Hepatocyte (in vitro differentiated cells): Measurements from ENCODE around the gene C1orf87. TPM values are rescaled to one million over a fixed set of nuclear protein-coding genes. Genes with fewer than 3 reads are reported as not detected.

Experiments used
- DNase-seq: peaks from one replicate; pipeline ENCODE4 v3.0.0-alpha.2; 2016; ENCODE audit warnings: low spot score
- H2AFZ ChIP-seq: fragments of 200-600 bp; sonication (generic); 2 replicates; pipeline ENCODE4 v1.6.0; 2016; ENCODE audit warnings: antibody characterized with exemption, mild to moderate bottlenecking
- H3K27ac ChIP-seq: fragments of 200-600 bp; sonication (generic); 2 replicates; pipeline ENCODE4 v1.5.1; 2016; ENCODE audit warnings: mild to moderate bottlenecking
- H3K27me3 ChIP-seq: fragments of 200-600 bp; sonication (generic); 2 replicates; pipeline ENCODE4 v1.6.1; 2016
- H3K36me3 ChIP-seq: fragments of 200-600 bp; sonication (generic); replicated peaks from 2 replicates; pipeline ENCODE4 v1.5.1; 2016; ENCODE audit warnings: low read depth; ENCODE audit not compliant: insufficient read depth
- H3K4me1 ChIP-seq: fragments of 200-600 bp; sonication (generic); 2 replicates; pipeline ENCODE4 v1.5.1; 2016; ENCODE audit warnings: mild to moderate bottlenecking, moderate library complexity; ENCODE audit not compliant: insufficient read depth
- H3K4me2 ChIP-seq: fragments of 200-600 bp; sonication (generic); 2 replicates; pipeline ENCODE4 v1.6.0; 2016
- H3K4me3 ChIP-seq: fragments of 200-600 bp; sonication (generic); 2 replicates; pipeline ENCODE4 v1.5.1; 2016; ENCODE audit warnings: mild to moderate bottlenecking
- H3K79me2 ChIP-seq: fragments of 200-600 bp; sonication (generic); 2 replicates; pipeline ENCODE4 v1.6.0; 2017; ENCODE audit warnings: mild to moderate bottlenecking
- H3K9me2 ChIP-seq: fragments of 200-600 bp; sonication (generic); replicated peaks from 2 replicates; pipeline ENCODE4 v1.6.0; 2017; ENCODE audit warnings: mild to moderate bottlenecking; ENCODE audit not compliant: insufficient read depth
- H3K9me3 ChIP-seq: fragments of 200-600 bp; sonication (generic); 2 replicates; pipeline ENCODE4 v1.5.1; 2016; ENCODE audit warnings: low read depth, mild to moderate bottlenecking
- H4K20me1 ChIP-seq: fragments of 200-600 bp; sonication (generic); 2 replicates; pipeline ENCODE4 v1.6.0; 2016; ENCODE audit warnings: mild to moderate bottlenecking; ENCODE audit not compliant: insufficient read depth, poor library complexity, severe bottlenecking
- CTCF ChIP-seq: fragments of 200-600 bp; sonication (generic); IDR thresholded peaks from 2 replicates; pipeline ENCODE4 v1.5.1; 2016; ENCODE audit warnings: antibody characterized with exemption, mild to moderate bottlenecking; ENCODE audit not compliant: poor library complexity
- EZH2 ChIP-seq: fragments of 200-600 bp; sonication (generic); IDR thresholded peaks from 2 replicates; pipeline ENCODE4 v1.6.1; 2016; ENCODE audit warnings: antibody characterized with exemption, mild to moderate bottlenecking, borderline replicate concordance
- EZH2phosphoT487 ChIP-seq: fragments of 200-600 bp; sonication (generic); IDR thresholded peaks from one replicate; pipeline ENCODE4 v1.6.1; 2018; ENCODE audit warnings: antibody characterized with exemption, mild to moderate bottlenecking, low read depth, moderate library complexity; ENCODE audit not compliant: unreplicated experiment, severe bottlenecking
- WGBS: methylation state at CpG from one replicate; pipeline ENCODE4 v1.1.6; 2016; ENCODE audit warnings: low lambda C conversion rate; ENCODE audit errors: missing lambda C conversion rate; 5-methylcytosine and 5-hydroxymethylcytosine counted together
- polyA plus RNA-seq: library from polyadenylated mRNA; unstranded; fragments of >200 nt; fragmentation: Nextera tagmentation; extraction: Ambion mirVana; gene quantifications from 2 replicates; pipeline ENCODE4 v1.2.1, GENCODE V29; 2016
- total RNA-seq: library from RNA; depleted of rRNA; stranded (reverse); fragments of >200 nt; gene quantifications from 2 replicates; pipeline ENCODE4 v1.2.3, GENCODE V29; 2014

The C1orf87 gene
- total and polyA plus RNA-seq, 2 experiments from 2014 or later, result not detected

GRCh38 chr1:60000625-60001024 is 72.9 kb downstream of the C1orf87 start:
- DNase-seq, result no peak
- no peaks in the 10 kb centered on the region for H3K79me2 ChIP-seq

GRCh38 chr1:59999746-60000145 is 73.8 kb downstream of the C1orf87 start:
- TF ChIP-seq CTCF (no peak), EZH2 (no peak), EZH2phosphoT487 (no peak)
- H3K27me3 ChIP-seq, result peaks cover 12% of the 10 kb centered on the region

More at GRCh38 chr1:60000625-60001024, 72.9 kb downstream of the C1orf87 start:
- Histone ChIP-seq H4K20me1 (no peaks in the 10 kb centered on the region), H2AFZ (no peak overlapping the region), H3K27ac (no peak overlapping the region), H3K9me2 (no peaks in the 10 kb centered on the region), H3K4me3 (no peak overlapping the region), H3K36me3 (no peaks in the 10 kb centered on the region), H3K4me2 (no peak overlapping the region), H3K27me3 (peaks cover 12% of the 10 kb centered on the region), H3K4me1 (no peaks in the 10 kb centered on the region), H3K9me3 (no peaks in the 10 kb centered on the region)
- 86% methylated on average over 3 of the region's 3 CpGs for WGBS
- no peak for TF ChIP-seq EZH2phosphoT487
- no peak for TF ChIP-seq EZH2
- TF ChIP-seq CTCF, result no peak

GRCh38 chr1:59999006-59999405 is 74.6 kb downstream of the C1orf87 start:
- Histone ChIP-seq H3K27me3 (peaks cover 12% of the 10 kb centered on the region), H3K9me3 (no peaks in the 10 kb centered on the region), H2AFZ (no peak overlapping the region), H3K4me2 (no peak overlapping the region), H3K79me2 (no peaks in the 10 kb centered on the region), H3K4me1 (no peaks in the 10 kb centered on the region), H3K9me2 (no peaks in the 10 kb centered on the region), H4K20me1 (no peaks in the 10 kb centered on the region), H3K36me3 (no peaks in the 10 kb centered on the region), H3K4me3 (no peak overlapping the region), H3K27ac (no peak overlapping the region)
- TF ChIP-seq EZH2phosphoT487 (no peak), EZH2 (no peak), CTCF (no peak)
- DNase-seq, result no peak
- 40% methylated on average over 3 of the region's 3 CpGs for WGBS

More at GRCh38 chr1:59999746-60000145, 73.8 kb downstream of the C1orf87 start:
- H3K9me2 ChIP-seq, result no peaks in the 10 kb centered on the region
- no peaks in the 10 kb centered on the region for H3K4me1 ChIP-seq
- H3K9me3 ChIP-seq, result no peaks in the 10 kb centered on the region
- H3K27ac ChIP-seq, result no peak overlapping the region
- 86% methylated on average over 2 of the region's 2 CpGs for WGBS
- no peaks in the 10 kb centered on the region for H3K36me3 ChIP-seq
- no peak overlapping the region for H3K4me3 ChIP-seq
- H3K79me2 ChIP-seq, result no peaks in the 10 kb centered on the region
- H4K20me1 ChIP-seq, result no peaks in the 10 kb centered on the region
- no peak for DNase-seq
- no peak overlapping the region for H2AFZ ChIP-seq
- H3K4me2 ChIP-seq, result no peak overlapping the region
